Measurements from ENCODE around the gene CPEB4. TPM values are rescaled to one million over a fixed set of nuclear protein-coding genes. Genes with fewer than 3 reads are reported as not detected.

The CPEB4 gene
- total RNA-seq, 1 experiment from 2014 or later, result 8.7 TPM

GRCh38 chr5:173891308-173892116 lies 3.4 kb downstream of the CPEB4 start:
- H2BK5ac ChIP-seq (ENCODE audit: insufficient read length, low read length), result no peak overlapping the region
- peaks cover 7% of the 10 kb centered on the region for H3K23me2 ChIP-seq (ENCODE audit: insufficient read length, low read depth, low read length, poor library complexity, severe bottlenecking)
- H3K9me3 ChIP-seq (ENCODE audit: control insufficient read depth, low read depth, low read length), result no peaks in the 10 kb centered on the region
- no peaks in the 10 kb centered on the region for H3K36me3 Mint-ChIP-seq (ENCODE audit: insufficient read depth in 1 of 3, low read depth in 3 of 3)
- H3K79me2 ChIP-seq (ENCODE audit: insufficient read depth, low read length), result no peaks in the 10 kb centered on the region; the same call in 1 of the 2 replicates
- DNase-seq, result no peak
- no peak for TF ChIP-seq CTCF (conservative IDR thresholded peaks at IDR 0.05)
- H4K20me1 ChIP-seq (ENCODE audit: control insufficient read depth, insufficient read depth, insufficient read length), result no peaks in the 10 kb centered on the region
- H3K4me1 Mint-ChIP-seq, result peaks cover 30 to 43% of the 10 kb centered on the region in 2 experiments
- no peak overlapping the region for H2BK120ac ChIP-seq (ENCODE audit: low read depth, low read length, poor library complexity, severe bottlenecking)
- H3K27ac ChIP-seq (ENCODE audit: insufficient read length, low read depth, low read length), result no peak overlapping the region
- no peak overlapping the region for H4K5ac ChIP-seq (ENCODE audit: insufficient read length, low read depth, low read length)
- no peak overlapping the region for H3K9ac ChIP-seq (ENCODE audit: extremely low read depth, insufficient read length, low read length)
- WGBS (ENCODE audit: extremely low coverage, insufficient read length, low lambda C conversion rate), result no CpG with 5 or more reads among the region's 3 CpGs
- H3K27me3 ChIP-seq (ENCODE audit: insufficient read depth, low read length), result no peaks in the 10 kb centered on the region
- H3K79me1 ChIP-seq (ENCODE audit: insufficient read depth, low read depth, low read length, poor library complexity, severe bottlenecking), result no peaks in the 10 kb centered on the region
- no peak overlapping the region for H3K14ac ChIP-seq (ENCODE audit: insufficient read depth, low read length)
- no peak overlapping the region for H2BK20ac ChIP-seq (ENCODE audit: low read depth, low read length, poor library complexity, severe bottlenecking)
- H3K4me2 ChIP-seq (ENCODE audit: insufficient read depth, insufficient read length, low read length), result no peak overlapping the region
- H3K4ac ChIP-seq (ENCODE audit: low read depth, low read length), result no peak overlapping the region
- no peak overlapping the region for H2BK15ac ChIP-seq (ENCODE audit: low read depth, low read length)
- H2AK5ac ChIP-seq (ENCODE audit: insufficient read length, low read length), result no peak overlapping the region
- H3K4me1 ChIP-seq (ENCODE audit: insufficient read depth, low read length), result no peaks in the 10 kb centered on the region; the same call in 1 of the 2 replicates
- H3K4me3 Mint-ChIP-seq, result peak overlapping the region in 1 of 2 experiments; percentile 74; a peak in 3 of 5 replicates
- H2BK12ac ChIP-seq (ENCODE audit: insufficient read length, low read depth, low read length), result no peak overlapping the region
- H3K56ac ChIP-seq (ENCODE audit: insufficient read length, low read depth, low read length), result no peak overlapping the region
- no peak overlapping the region for H3K18ac ChIP-seq (ENCODE audit: insufficient read length, low read depth, low read length)
- no peak overlapping the region for H2AFZ ChIP-seq (ENCODE audit: low read length)
- no peaks in the 10 kb centered on the region; the same call in 1 of the 2 replicates for H3K27me3 Mint-ChIP-seq (ENCODE audit: low read depth)
- no peak overlapping the region for H4K8ac ChIP-seq (replicated peaks; ENCODE audit: insufficient read length, low read depth, low read length)
- H3K9me3 Mint-ChIP-seq, result no peaks in the 10 kb centered on the region
- no peak overlapping the region for H3T11ph ChIP-seq (ENCODE audit: low read length)
- H3K23ac ChIP-seq (ENCODE audit: insufficient read length, low read depth, low read length), result no peak overlapping the region
- no peak overlapping the region for H4K91ac ChIP-seq (ENCODE audit: insufficient read length, low read depth, low read length)
- no peak overlapping the region; a peak in 2 of 7 replicates for H3K27ac Mint-ChIP-seq

Data from H9 (cell line).